Ovary (tissue), 3 donors: ENCODE measurements around the gene LAS1L.

Experiments
- EP300 ChIP-seq: sonication (generic); formaldehyde crosslinking; IDR thresholded peaks from one replicate; pipeline ENCODE4 v1.6.1; 2017; ENCODE audit warnings: antibody characterized with exemption
- POLR2A ChIP-seq: fragments of 450-650 bp; IDR thresholded peaks from one replicate; pipeline ENCODE4 v1.6.1; 2017; ENCODE audit warnings: antibody characterized with exemption, mild to moderate bottlenecking, moderate library complexity
- TF ChIP-seq, protein P1 (sequence below), 3 donors: fragments of 450-650 bp in 2 of 3; fragments of 200-600 bp in 1 of 3; IDR thresholded peaks; one replicate each; pipeline versions ENCODE4 v1.5.1 to v1.8.0; 2016 to 2022; ENCODE audit warnings: antibody characterized with exemption in 3 of 3, mild to moderate bottlenecking in 1 of 3
- donor health status: DM: no; HTN: no; CAD: no.

DNA sequence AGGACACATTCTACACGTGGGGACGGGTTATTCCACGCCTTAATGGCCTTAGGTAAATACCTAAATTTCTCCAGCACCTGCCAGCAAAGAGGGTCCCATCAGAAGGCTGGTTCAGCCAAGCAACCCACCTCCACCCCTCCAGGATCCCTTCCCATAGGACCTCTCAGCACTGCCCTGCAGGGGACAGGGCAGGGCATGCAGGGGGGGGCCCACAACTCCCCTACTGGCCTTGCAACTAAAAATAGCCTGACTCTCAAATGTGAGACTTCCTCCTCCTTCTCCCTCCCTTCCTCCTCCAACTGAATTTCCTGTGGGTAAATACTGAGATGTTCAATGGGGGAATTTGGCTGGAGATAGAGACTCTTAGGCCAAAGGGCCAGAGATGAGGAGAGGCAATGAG, 6.3 kb downstream of the LAS1L start:
- TF ChIP-seq EP300 (no peak), POLR2A (no peak)
- TF ChIP-seq, protein P1, sequence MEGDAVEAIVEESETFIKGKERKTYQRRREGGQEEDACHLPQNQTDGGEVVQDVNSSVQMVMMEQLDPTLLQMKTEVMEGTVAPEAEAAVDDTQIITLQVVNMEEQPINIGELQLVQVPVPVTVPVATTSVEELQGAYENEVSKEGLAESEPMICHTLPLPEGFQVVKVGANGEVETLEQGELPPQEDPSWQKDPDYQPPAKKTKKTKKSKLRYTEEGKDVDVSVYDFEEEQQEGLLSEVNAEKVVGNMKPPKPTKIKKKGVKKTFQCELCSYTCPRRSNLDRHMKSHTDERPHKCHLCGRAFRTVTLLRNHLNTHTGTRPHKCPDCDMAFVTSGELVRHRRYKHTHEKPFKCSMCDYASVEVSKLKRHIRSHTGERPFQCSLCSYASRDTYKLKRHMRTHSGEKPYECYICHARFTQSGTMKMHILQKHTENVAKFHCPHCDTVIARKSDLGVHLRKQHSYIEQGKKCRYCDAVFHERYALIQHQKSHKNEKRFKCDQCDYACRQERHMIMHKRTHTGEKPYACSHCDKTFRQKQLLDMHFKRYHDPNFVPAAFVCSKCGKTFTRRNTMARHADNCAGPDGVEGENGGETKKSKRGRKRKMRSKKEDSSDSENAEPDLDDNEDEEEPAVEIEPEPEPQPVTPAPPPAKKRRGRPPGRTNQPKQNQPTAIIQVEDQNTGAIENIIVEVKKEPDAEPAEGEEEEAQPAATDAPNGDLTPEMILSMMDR (IDR thresholded peaks at IDR 0.05), result no peak
